ENCODE measurements around the gene LILRB2.
"Not testable (repeated sequence)": the region's sequence is repeated elsewhere in the genome, so short reads cannot be mapped to it uniquely, and the experiment has no call there.

LILRB2 gene

GRCh38 chr19:54240372-54241336, 40.3 kb downstream of the LILRB2 start:
- not testable (repeated sequence) for DNase-seq (ENCODE audit: low read depth)

- DNase-seq (ENCODE audit: low read depth): not testable (repeated sequence)
These were observed 41.2 kb downstream of the LILRB2 start for GRCh38 chr19:54239491-54240371.

GRCh38 chr19:54233941-54234340, 47.0 kb downstream of the LILRB2 start:
- DNase-seq (ENCODE audit: low read depth): no peak

GRCh38 chr19:54231077-54231931, 49.6 kb downstream of the LILRB2 start:
- DNase-seq (ENCODE audit: low read depth): peak; percentile 71

- no peak for DNase-seq (ENCODE audit: low read depth)
These were observed 50.9 kb downstream of the LILRB2 start for GRCh38 chr19:54230031-54230430.

- no peak for DNase-seq (ENCODE audit: low read depth)
These were observed 51.8 kb downstream of the LILRB2 start for GRCh38 chr19:54229146-54229545.

- DNase-seq (ENCODE audit: low read depth): not testable (repeated sequence)
These were observed 56.3 kb downstream of the LILRB2 start for GRCh38 chr19:54224619-54225018.

- not testable (repeated sequence) for DNase-seq (ENCODE audit: low read depth)
These were observed 57.0 kb downstream of the LILRB2 start for GRCh38 chr19:54223937-54224281.

All from fibroblast of the conjunctiva (primary cell).